CD14-positive monocyte (primary cell): ENCODE measurements around the gene FAM227B. TPM values are rescaled to one million over a fixed set of nuclear protein-coding genes. Genes with fewer than 3 reads are reported as not detected.
A peak's percentile ranks its signal among the peaks of the same experiment; 100 is the strongest.
"Not testable (repeated sequence)": the region's sequence is repeated elsewhere in the genome, so short reads cannot be mapped to it uniquely, and the experiment has no call there.

Source experiments
- DNase-seq, 3 donors: peaks; one replicate each; pipeline ENCODE4 v3.0.0-alpha.2; 2011 to 2022
- H2AFZ ChIP-seq: 2 replicates; pipeline ENCODE4 v1.6.0; 2012; ENCODE audit warnings: mild to moderate bottlenecking, low read depth, low read length, inconsistent platforms; ENCODE audit not compliant: insufficient read depth, poor library complexity, severe bottlenecking
- H3K27ac ChIP-seq, 2 donors: 1 replicate in 1 of 2; 2 replicates in 1 of 2; pipeline ENCODE4 v1.5.1; 2012 to 2013; ENCODE audit warnings: low read length in 2 of 2, control low read depth in 1 of 2, inconsistent platforms in 1 of 2, low read depth in 1 of 2, mild to moderate bottlenecking in 1 of 2
- H3K27me3 ChIP-seq, 2 donors: one replicate each; pipeline versions ENCODE4 v1.6.0 to v1.6.1; 2011 to 2013; ENCODE audit warnings: low read length in 2 of 2; ENCODE audit not compliant: control insufficient read depth in 2 of 2, insufficient read depth in 2 of 2
- H3K36me3 ChIP-seq, 2 donors: replicated peaks in 1 of 2; 1 replicate in 1 of 2; 2 replicates in 1 of 2; pipeline versions ENCODE4 v1.5.1 to v1.6.1; 2012 to 2013; ENCODE audit warnings: low read length in 2 of 2, control low read depth in 1 of 2, inconsistent platforms in 1 of 2, mild to moderate bottlenecking in 1 of 2; ENCODE audit not compliant: insufficient read depth in 2 of 2, control insufficient read depth in 1 of 2
- H3K4me1 ChIP-seq, 2 donors: 1 replicate in 1 of 2; 2 replicates in 1 of 2; pipeline versions ENCODE4 v1.5.1 to v1.6.1; 2012 to 2013; ENCODE audit warnings: low read length in 2 of 2, control low read depth in 1 of 2, inconsistent platforms in 1 of 2, mild to moderate bottlenecking in 1 of 2, moderate library complexity in 1 of 2; ENCODE audit not compliant: insufficient read depth in 2 of 2, control insufficient read depth in 1 of 2
- H3K4me2 ChIP-seq: replicated peaks from 2 replicates; pipeline ENCODE3; 2012; ENCODE audit warnings: low read length, moderate library complexity, mild to moderate bottlenecking; ENCODE audit not compliant: poor library complexity, severe bottlenecking; ENCODE audit errors: extremely low read depth
- H3K4me3 ChIP-seq, 3 experiments: fragments of 200-600 bp in 1 of 3; sonication (generic) in 1 of 3; replicated peaks in 1 of 3; 1 replicate in 2 of 3; 2 replicates in 1 of 3; pipeline ENCODE4 v1.5.1; 2011 to 2013; ENCODE audit warnings: low read length in 3 of 3, mild to moderate bottlenecking in 3 of 3, control low read depth in 2 of 3, low read depth in 2 of 3, inconsistent platforms in 1 of 3, moderate library complexity in 1 of 3
- H3K79me2 ChIP-seq: 2 replicates; pipeline ENCODE4 v1.6.0; 2012; ENCODE audit warnings: mild to moderate bottlenecking, control low read depth, inconsistent platforms, low read length, moderate library complexity; ENCODE audit not compliant: insufficient read depth
- H3K9ac ChIP-seq: 2 replicates; pipeline ENCODE4 v1.6.0; 2017; ENCODE audit warnings: low read length, mild to moderate bottlenecking; ENCODE audit not compliant: insufficient read depth, poor library complexity, severe bottlenecking
- H3K9me3 ChIP-seq, 2 donors: replicated peaks in 1 of 2; 1 replicate in 1 of 2; 2 replicates in 1 of 2; pipeline versions ENCODE4 v1.5.1 to v1.6.1; 2012 to 2013; ENCODE audit warnings: low read length in 2 of 2, control low read depth in 1 of 2; ENCODE audit not compliant: control insufficient read depth in 1 of 2, insufficient read depth in 1 of 2
- H4K20me1 ChIP-seq: 2 replicates; pipeline ENCODE4 v1.6.0; 2012; ENCODE audit warnings: mild to moderate bottlenecking, low read length, control low read depth, moderate library complexity; ENCODE audit not compliant: insufficient read depth
- H3K27ac Mint-ChIP-seq, 7 donors: one replicate each; pipeline ENCODE4 v1.8.0; 2020; ENCODE audit warnings: mild to moderate bottlenecking in 7 of 7, mixed read lengths in 7 of 7, moderate library complexity in 6 of 7, inconsistent platforms in 2 of 7
- H3K27me3 Mint-ChIP-seq, 3 donors: one replicate each; pipeline ENCODE4 v1.8.0; 2021 to 2022; ENCODE audit warnings: low read depth in 3 of 3, mild to moderate bottlenecking in 3 of 3, mixed read lengths in 3 of 3, moderate library complexity in 3 of 3, inconsistent platforms in 1 of 3
- H3K36me3 Mint-ChIP-seq, 2 donors: one replicate each; pipeline ENCODE4 v1.8.0; 2020; ENCODE audit warnings: mixed read lengths in 2 of 2, inconsistent platforms in 1 of 2, mild to moderate bottlenecking in 1 of 2
- H3K4me1 Mint-ChIP-seq: one replicate; pipeline ENCODE4 v1.8.0; 2020; ENCODE audit warnings: mild to moderate bottlenecking, mixed read lengths
- H3K4me3 Mint-ChIP-seq, 2 donors: one replicate each; pipeline ENCODE4 v1.8.0; 2020; ENCODE audit warnings: mild to moderate bottlenecking in 2 of 2, mixed read lengths in 2 of 2, moderate library complexity in 1 of 2
- H3K9me3 Mint-ChIP-seq, 7 donors: one replicate each; pipeline ENCODE4 v1.8.0; 2020 to 2022; ENCODE audit warnings: mixed read lengths in 7 of 7, mild to moderate bottlenecking in 6 of 7, moderate library complexity in 6 of 7, inconsistent platforms in 2 of 7
- CTCF ChIP-seq: fragments of 200-600 bp; IDR thresholded peaks from one replicate; pipeline ENCODE4 v1.8.0; 2022; ENCODE audit warnings: antibody characterized with exemption, mild to moderate bottlenecking
- WGBS: methylation state at CpG from one replicate; pipeline ENCODE4 v1.1.5; 2013; ENCODE audit warnings: missing lambda C conversion rate; ENCODE audit not compliant: insufficient coverage; 5-methylcytosine and 5-hydroxymethylcytosine counted together
- intact Hi-C, 2 donors: fragments of 100-400 bp; cut with micrococcal nuclease; formaldehyde crosslinking; loops; one replicate each; pipeline versions ENCODE4 v1.15.0 to v1.15.1; 2023
- polyA plus RNA-seq, 3 donors: library from polyadenylated mRNA; depleted of rRNA in 1 of 3; unstranded in 2 of 3; stranded (reverse) in 1 of 3; fragments of 300-500 nt in 2 of 3; fragments of >200 nt in 1 of 3; fragmentation: Illumina TruSeq in 2 of 3; gene quantifications; 1 replicate in 2 of 3; 2 replicates in 1 of 3; pipeline ENCODE4 v1.2.3, GENCODE V29; 2012 to 2021

FAM227B gene
- polyA plus RNA-seq, 3 donors, result 0.28 to 0.72 (median 0.49) TPM

DNA sequence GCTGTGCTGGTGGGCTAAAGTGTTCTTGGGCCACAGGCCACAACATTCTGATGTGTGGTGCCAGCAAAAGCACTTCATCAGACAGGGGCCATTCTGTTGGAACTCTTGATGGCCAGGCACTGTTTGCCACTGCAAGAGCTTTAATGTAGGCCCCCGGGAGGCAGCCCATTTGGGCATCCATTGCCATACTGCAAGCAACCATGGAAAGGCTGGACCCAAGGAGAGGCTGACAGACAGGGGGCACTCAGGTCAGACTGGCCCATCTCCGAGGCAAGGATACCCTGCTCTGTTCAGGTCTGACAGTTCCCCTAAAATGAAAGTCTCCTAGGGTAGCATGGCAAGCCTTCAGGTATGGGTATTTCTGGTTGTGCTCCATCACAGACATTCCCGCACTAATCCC is 64.2 kb downstream of the FAM227B start:
- Histone ChIP-seq H3K4me3 (no peak overlapping the region), H3K79me2 (no peaks in the 10 kb centered on the region), H3K27ac (no peak overlapping the region), H3K36me3 (no peaks in the 10 kb centered on the region), H3K4me1 (peaks cover 2 to 8% of the 10 kb centered on the region in 2 donors), H3K4me2 (no peak overlapping the region), H2AFZ (no peak overlapping the region), H4K20me1 (no peaks in the 10 kb centered on the region), H3K9ac (no peak overlapping the region), H3K27me3 (no peaks in the 10 kb centered on the region), H3K9me3 (peaks cover 13 to 45% of the 10 kb centered on the region in 2 donors)
- Mint-ChIP-seq H3K27me3 (no peaks in the 10 kb centered on the region), H3K4me1 (peaks cover 10% of the 10 kb centered on the region), H3K27ac (peak overlapping the region in 1 of 7 donors; percentile 43), H3K36me3 (peaks cover 2 to 3% of the 10 kb centered on the region in 2 donors), H3K9me3 (peaks cover 33 to 62% (median 47%) of the 10 kb centered on the region in 7 donors), H3K4me3 (no peak overlapping the region)
- no peak for DNase-seq
- 89% methylated on average over 2 of the region's 3 CpGs for WGBS
- intact Hi-C loops, result no loop called here
- no peak for TF ChIP-seq CTCF

DNA sequence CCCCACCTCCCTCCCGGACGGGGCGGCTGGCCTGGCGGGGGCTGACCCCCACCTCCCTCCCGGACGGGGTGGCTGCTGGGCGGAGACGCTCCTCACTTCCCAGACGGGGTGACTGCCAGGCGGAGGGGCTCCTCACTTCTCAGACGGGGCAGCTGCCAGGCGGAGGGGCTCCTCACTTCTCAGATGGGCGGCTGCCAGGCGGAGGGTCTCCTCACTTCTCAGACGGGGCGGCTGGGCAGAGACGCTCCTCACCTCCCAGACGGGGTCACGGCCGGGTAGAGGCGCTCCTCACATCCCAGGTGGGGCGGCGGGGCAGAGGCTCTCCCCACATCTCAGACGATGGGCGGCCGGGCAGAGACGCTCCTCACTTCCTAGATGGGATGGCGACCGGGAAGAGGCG is 70.3 kb downstream of the FAM227B start:
- peaks cover 0 to 15% of the 10 kb centered on the region in 2 donors for H3K9me3 ChIP-seq
- H3K4me3 ChIP-seq, H3K4me3 Mint-ChIP-seq, H3K27me3 ChIP-seq, H3K36me3 Mint-ChIP-seq, H3K4me2 ChIP-seq, H3K36me3 ChIP-seq, intact Hi-C loops, H3K27ac ChIP-seq, H3K79me2 ChIP-seq, H3K27me3 Mint-ChIP-seq, DNase-seq, H4K20me1 ChIP-seq, H3K9ac ChIP-seq, H3K4me1 ChIP-seq, H3K27ac Mint-ChIP-seq, H3K4me1 Mint-ChIP-seq, H2AFZ ChIP-seq: not testable (repeated sequence)
- peaks cover 17 to 41% (median 20%) of the 10 kb centered on the region in 7 donors for H3K9me3 Mint-ChIP-seq
- 93% methylated on average over 12 of the region's 30 CpGs for WGBS
